ENCODE data around the gene TMEFF1.

TMEFF1 gene

GRCh38 chr9:100626949-100627348 is 154.0 kb downstream of the TMEFF1 start:
- DNase-seq = no peak

All from NCI-H524 (cell line).